ENCODE data around the gene SH3BP1.
"Not testable (repeated sequence)": the region's sequence is repeated elsewhere in the genome, so short reads cannot be mapped to it uniquely, and the experiment has no call there.

Gene SH3BP1, protein sequence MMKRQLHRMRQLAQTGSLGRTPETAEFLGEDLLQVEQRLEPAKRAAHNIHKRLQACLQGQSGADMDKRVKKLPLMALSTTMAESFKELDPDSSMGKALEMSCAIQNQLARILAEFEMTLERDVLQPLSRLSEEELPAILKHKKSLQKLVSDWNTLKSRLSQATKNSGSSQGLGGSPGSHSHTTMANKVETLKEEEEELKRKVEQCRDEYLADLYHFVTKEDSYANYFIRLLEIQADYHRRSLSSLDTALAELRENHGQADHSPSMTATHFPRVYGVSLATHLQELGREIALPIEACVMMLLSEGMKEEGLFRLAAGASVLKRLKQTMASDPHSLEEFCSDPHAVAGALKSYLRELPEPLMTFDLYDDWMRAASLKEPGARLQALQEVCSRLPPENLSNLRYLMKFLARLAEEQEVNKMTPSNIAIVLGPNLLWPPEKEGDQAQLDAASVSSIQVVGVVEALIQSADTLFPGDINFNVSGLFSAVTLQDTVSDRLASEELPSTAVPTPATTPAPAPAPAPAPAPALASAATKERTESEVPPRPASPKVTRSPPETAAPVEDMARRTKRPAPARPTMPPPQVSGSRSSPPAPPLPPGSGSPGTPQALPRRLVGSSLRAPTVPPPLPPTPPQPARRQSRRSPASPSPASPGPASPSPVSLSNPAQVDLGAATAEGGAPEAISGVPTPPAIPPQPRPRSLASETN

DNA sequence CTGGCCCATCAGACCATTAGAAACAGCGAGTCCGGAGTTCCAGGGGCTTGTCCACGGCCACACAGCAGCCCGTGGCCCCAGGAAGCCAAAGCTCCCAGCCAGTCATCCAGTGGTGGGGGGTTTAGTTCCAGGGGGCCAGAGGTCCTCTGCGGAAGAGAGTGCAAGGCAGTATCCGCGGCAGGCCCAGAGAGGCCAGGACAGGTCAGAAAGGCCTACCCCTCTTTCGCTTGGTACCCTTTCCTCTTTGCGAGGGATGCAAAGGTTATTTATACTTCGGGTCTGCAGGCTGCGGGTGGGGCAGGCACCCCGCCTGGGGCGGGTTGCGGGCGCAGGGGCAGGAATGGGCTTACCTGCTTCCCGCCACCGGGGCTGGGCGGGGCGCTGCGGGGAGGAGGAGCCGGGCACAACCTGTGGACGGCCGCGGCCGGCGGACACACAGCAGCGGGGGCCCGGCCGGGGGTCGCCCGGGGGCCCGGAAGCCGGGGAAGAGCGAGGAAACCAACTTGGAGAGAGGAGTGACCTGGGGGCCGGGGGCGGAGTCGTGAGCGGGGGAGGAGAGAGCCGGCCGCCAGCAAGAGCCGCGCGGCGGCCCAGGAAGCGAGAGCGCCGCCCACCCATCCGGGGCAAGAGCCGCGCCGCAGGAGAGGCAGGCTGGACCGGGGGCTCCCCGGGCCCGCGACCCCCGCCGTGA is at the start of gene SH3BP1:
Gene SH3BP1, plus strand, starts transcription at position 600 of the 691 bp plus-strand sequence. CDS start 119 bp downstream, outside the sequence.
- peak in 1 of 2 donors; percentile 70 for DNase-seq
- Histone ChIP-seq H3K27me3 (peaks cover 0 to 34% of the 10 kb centered on the region in 2 donors), H3K4me3 (peak within 1 kb of the TSS; percentile 46 to 50), H3K27ac (peak within 1 kb of the TSS in 1 of 2 donors; percentile 32), H3K4me1 (peaks cover 0 to 47% (median 21%) of the 10 kb centered on the region in 4 donors), H3K9me3 (no peaks in the 10 kb centered on the region), H3K36me3 (no peaks in the 10 kb centered on the region)
- intact Hi-C loops (cut with DNase I; ENCODE audit: low total_unique reads) = no loop called here
- TF ChIP-seq, protein P1, sequence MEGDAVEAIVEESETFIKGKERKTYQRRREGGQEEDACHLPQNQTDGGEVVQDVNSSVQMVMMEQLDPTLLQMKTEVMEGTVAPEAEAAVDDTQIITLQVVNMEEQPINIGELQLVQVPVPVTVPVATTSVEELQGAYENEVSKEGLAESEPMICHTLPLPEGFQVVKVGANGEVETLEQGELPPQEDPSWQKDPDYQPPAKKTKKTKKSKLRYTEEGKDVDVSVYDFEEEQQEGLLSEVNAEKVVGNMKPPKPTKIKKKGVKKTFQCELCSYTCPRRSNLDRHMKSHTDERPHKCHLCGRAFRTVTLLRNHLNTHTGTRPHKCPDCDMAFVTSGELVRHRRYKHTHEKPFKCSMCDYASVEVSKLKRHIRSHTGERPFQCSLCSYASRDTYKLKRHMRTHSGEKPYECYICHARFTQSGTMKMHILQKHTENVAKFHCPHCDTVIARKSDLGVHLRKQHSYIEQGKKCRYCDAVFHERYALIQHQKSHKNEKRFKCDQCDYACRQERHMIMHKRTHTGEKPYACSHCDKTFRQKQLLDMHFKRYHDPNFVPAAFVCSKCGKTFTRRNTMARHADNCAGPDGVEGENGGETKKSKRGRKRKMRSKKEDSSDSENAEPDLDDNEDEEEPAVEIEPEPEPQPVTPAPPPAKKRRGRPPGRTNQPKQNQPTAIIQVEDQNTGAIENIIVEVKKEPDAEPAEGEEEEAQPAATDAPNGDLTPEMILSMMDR (IDR thresholded peaks at IDR 0.05) = no peak

DNA sequence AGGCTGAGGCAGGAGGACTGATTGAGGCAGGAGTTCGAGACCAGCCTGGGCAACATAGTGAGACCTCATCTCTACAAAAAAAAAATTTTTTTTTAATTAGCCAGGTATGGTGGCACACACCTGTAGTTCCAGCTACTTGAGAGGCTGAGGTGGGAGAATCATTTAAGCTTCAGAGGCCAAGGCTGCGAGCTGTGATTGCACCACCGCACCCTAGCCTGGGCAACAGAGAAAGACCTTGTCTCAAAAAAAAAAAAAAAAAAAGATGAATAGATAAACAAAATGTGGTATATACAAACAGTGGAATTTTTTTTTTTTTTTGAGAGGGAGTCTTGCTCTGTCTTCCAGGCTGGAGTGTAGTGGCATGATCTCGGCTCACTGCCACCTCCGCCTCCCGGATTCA is 48.4 kb upstream of the SH3BP1 start:
- H3K4me3 ChIP-seq; H3K36me3 ChIP-seq; intact Hi-C loops (cut with DNase I; ENCODE audit: low total_unique reads); H3K9me3 ChIP-seq; H3K4me1 ChIP-seq; DNase-seq; H3K27ac ChIP-seq: not testable (repeated sequence)
- peaks cover 0 to 37% of the 10 kb centered on the region in 2 donors for H3K27me3 ChIP-seq

DNA sequence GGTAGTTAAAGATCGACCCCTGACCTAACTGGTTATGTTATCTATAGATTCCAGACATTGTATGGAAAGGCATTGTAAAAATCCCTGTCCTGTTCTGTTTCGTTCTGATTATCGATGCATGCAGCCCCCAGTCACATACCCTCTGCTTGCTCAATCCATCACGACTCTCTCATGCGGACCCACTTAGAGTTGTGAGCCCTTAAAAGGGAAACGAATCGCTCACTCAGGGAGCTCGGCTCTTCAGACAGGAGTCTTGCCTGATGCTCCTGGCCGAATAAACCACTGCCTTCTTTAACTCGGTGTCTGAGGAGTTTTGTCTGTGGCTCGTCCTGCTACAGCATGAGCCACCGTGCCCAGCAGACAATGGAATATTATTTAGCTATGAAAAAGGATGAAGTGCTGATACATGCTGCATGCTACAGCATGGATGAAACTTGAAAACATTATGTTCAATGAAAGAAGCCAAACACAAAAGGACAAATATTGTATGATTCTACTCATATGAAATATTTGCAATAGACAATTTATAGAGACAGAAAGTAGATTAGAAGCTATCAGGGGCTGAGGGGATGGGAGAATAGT is 47.6 kb upstream of the SH3BP1 start:
- no peak overlapping the region for H3K27ac ChIP-seq
- H3K4me3 ChIP-seq = no peak overlapping the region

DNA sequence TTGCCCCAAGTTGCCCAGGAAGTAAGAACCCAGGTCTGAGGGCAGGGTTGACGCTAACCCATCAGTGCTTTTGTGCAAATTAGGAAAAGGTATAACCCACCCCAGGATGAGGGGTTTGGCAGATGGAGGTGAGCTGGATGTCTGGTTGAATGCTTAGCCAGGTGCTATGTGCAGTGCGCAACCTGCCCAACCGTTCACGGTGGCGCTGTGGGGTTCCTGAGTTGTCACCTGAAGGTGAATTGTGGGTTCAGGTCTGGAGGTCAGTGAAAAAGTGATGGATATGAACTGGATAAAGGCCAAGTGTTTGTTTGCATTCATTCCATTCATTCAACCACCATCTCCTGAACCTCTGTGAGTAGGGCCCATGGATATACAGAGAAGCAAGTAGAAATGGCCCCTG is 45.2 kb upstream of the SH3BP1 start:
- H3K4me1 ChIP-seq = peaks cover 0 to 9% (median 2%) of the 10 kb centered on the region in 4 donors
- no peak overlapping the region for H3K27ac ChIP-seq
- H3K4me3 ChIP-seq = no peak overlapping the region
- no peaks in the 10 kb centered on the region for H3K9me3 ChIP-seq
- intact Hi-C loops (cut with DNase I; ENCODE audit: low total_unique reads) = no loop called here
- TF ChIP-seq, protein P1 (IDR thresholded peaks at IDR 0.05) = no peak
- no peaks in the 10 kb centered on the region for H3K36me3 ChIP-seq
- no peak for DNase-seq
- peaks cover 0 to 24% of the 10 kb centered on the region in 2 donors for H3K27me3 ChIP-seq

More for the DNA sequence above, 47.6 kb upstream of the SH3BP1 start:
- Histone ChIP-seq H3K4me1 (peaks cover 0 to 9% (median 2%) of the 10 kb centered on the region in 4 donors), H3K36me3 (no peaks in the 10 kb centered on the region), H3K27me3 (peaks cover 0 to 37% of the 10 kb centered on the region in 2 donors), H3K9me3 (no peaks in the 10 kb centered on the region)
- DNase-seq = no peak
- TF ChIP-seq, protein P1 (IDR thresholded peaks at IDR 0.05) = no peak
- intact Hi-C loops (cut with DNase I; ENCODE audit: low total_unique reads) = loop anchor here (2.0 kb wide), 1 partner anchor 53 kb away; no protein-coding TSS in a partner anchor

DNA sequence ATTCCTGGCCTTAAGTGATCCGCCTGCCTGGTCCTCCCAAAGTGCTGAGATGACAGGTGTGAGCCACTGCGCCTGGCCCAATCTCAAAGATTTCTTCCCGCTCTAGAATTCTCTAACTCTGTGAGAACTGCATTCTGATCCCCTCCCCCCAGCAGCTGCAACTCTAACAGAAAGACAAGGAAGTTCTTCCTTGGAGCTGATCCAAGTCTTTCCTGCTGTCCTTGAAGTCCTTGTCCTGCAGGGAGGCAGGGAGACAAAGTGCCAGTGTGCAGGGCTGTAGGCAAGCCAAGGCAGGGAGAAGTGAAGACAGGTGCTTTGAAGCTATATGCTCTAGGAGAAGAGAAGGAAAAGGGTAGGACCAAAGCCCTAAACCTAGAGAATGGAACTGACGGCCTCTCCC is 40.3 kb upstream of the SH3BP1 start:
- Histone ChIP-seq H3K36me3 (no peaks in the 10 kb centered on the region), H3K9me3 (no peaks in the 10 kb centered on the region), H3K27ac (no peak overlapping the region), H3K4me1 (no peaks in the 10 kb centered on the region), H3K4me3 (no peak overlapping the region), H3K27me3 (peaks cover 0 to 52% of the 10 kb centered on the region in 2 donors)
- TF ChIP-seq, protein P1 (IDR thresholded peaks at IDR 0.05) = no peak
- DNase-seq = peak in 1 of 2 donors; percentile 58
- intact Hi-C loops (cut with DNase I; ENCODE audit: low total_unique reads) = no loop called here

Measured in tibial artery (tissue), 4 donors.